Measurements from ENCODE around the gene WNK2.
"Not testable (repeated sequence)": the region's sequence is repeated elsewhere in the genome, so short reads cannot be mapped to it uniquely, and the experiment has no call there.

Gene WNK2

DNA sequence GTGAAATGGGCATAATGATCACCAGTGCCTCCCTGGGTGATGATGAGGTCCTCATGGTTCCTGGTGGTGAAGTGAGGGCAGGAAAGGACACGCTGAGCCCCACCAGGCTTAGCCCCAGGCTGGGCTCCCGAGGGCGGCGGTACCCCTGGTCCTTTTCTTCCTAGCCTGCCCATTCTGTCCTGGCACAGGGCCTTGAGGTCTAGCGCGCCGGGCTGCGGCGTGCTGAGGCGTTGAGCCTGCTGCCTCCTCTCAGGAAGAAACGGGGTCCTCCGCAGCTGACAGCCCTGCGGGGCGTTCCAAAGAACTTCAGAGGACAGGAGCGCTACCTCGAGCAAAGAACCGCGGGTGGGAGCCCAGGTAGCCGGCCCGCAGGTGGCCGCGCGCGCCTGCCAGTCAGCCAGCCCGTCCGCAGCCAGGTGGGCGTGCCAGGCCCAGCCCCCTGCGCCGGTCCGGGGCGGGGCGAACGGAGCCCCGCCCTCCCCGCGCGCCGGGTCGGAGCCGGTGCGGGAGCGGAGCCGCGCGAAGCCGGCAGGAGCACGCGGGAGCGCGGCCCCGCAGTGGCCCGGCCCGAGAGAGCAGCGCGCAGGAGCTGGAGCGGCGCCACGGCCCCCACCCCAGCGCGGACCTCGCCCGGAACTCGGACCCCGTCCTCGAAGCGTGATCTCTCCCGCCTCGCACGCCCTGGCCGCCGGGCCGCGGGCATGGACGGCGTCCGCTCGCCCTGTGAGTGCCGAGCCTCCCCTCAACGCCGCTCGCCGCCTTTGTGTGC is at the start of gene WNK2:
WNK2 (plus strand) TSS at position 477 of the 769 bp plus-strand sequence. CDS start 791 bp downstream, outside the sequence.
- DNase-seq (ENCODE audit: low spot score) (peak; percentile 90), FAIRE-seq (peak; percentile 46)

DNA sequence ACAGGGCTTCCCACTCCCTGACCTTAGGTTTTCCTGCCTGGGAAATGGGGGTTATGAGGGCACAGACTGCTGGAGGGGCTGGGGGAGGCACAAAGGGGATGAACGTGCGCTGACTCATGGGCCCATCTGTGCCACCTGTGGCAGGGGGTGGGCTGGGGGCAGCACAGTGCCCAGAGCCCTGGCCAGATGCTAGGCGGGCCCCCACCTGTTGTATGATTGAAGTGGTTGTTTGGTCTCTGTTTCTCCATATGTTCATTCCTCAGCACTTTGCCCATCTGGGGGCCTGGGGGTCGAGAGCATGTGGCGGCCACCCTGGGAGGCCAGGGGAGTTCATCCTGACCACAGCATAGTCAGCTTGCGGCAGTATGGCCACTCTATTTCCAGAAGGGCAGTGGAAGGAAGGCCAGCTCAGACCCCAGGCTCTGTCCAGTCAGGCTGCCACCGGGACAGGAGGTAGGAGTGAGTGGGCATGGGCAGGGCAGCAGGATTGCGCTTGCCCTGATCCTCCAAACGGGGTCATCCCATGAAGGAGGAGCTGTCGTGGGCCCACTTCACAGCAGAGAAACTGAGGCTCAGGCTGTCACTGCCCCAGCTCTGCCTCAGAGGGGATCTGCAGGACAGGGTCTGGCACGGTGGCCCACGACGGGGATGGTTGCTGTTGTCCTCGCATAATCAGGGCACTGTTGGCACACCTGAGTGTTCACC is 49.0 kb upstream of the WNK2 start:
- FAIRE-seq (no peak), DNase-seq (ENCODE audit: low spot score) (peak; percentile 30)

DNA sequence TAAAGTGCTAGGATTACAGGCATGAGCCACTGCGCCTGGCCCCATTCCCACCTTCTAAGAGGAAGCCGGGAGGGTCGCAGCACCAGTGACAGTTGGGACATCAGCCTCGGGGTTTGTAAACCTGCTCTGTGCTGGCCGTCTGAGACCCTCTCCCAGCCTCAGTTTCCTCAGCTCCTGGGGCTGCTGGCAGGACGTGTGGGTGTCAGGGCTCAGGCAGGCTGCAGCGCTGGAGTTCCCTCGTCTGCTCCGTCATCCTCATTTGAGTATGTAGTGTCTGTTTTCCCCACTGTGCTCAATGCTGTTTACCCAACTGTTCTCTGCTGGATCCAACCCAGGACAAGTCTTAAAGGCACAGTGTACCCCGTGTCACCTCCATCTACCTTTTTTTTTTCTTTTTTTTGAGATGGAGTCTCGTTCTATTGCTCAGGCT is 47.9 kb upstream of the WNK2 start:
- no peak for FAIRE-seq
- DNase-seq (ENCODE audit: low spot score), result no peak

DNA sequence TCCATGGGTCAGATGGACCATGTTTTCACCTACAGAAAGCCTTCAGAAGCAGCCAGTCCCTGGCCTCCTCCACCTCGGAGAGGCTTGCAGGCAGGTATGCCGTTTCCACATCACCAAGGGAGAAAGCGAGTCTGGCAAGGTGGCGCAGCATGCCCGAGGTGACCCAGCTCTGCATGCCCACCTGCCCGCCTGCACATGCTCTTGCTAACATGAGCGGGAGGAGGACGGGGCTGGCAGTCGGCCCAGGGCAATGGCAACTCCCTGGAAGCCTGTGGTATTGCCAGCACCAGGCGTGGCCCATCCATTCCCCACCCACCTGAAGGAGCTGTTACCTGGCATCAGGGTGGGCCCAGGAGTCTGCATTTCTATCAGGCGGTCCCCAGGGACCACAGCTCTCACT is 46.6 kb upstream of the WNK2 start:
- FAIRE-seq (no peak), DNase-seq (ENCODE audit: low spot score) (no peak)

DNA sequence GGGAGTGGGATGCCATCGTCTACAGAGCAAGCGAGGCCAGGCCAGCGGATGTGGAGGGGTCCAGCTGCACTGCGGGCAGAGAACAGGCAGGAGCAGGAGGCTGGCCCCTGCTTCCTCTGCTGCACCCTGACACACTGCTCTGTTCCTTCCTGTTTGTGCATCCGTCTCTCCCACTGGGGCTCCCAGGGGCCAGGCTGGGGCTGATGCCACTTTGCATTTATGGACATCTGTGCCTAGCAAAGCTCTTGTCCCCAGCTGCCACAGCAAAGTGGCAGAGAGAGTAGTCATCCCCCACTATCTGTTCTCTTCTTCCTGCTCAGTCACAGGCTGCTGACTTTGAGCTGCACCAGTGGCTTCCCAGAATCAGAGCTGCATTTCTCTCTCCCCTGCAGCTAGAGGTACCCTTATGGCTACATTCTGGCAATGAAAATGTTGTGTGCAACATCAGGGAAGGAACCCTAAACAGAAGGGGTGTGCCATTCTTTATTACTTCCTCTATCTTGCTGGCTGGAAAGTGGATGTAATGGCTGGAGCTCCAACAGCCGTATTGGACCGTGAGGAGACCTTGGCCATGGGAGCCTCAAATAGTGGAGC is 45.7 kb upstream of the WNK2 start:
- DNase-seq (ENCODE audit: low spot score), result no peak
- no peak for FAIRE-seq

DNA sequence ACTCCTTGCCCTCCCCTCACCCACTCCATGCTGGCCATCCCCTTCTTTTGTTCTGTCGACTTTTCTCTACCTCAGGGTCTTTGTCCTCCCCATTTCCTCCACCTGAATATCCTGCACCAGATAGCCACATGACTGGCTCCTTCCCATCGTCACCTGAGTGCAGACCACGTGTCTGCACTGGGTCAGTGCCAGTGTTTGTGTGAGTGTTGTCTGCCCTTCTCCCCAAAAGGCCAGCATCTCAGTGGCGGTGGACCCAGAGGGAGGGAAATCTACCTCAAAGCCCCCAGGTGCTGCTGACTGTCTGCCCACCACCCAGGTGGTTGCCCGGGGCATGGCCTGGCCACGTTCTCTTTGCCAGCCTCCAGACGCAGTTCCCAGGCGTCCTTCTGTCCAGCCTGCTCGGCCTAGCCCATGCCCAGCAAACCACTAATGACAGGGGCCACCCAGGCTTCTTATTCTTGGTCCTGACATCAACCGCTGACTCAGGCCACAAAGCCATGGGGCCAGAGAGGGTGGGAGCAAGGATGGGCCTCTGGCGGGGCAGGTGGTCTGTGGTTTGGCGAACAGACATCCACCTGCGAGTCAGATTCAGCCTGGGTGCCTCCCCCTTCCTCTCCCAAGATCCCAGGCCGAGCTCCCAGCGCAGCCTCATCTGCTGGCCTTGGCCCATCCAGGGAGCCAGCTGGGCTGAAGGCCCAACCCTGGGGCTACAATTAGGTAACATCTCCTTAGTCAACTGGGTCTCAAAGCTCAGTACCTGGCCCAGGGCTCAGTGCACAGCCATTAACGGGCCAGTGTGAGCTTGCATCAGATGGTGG is 44.4 kb upstream of the WNK2 start:
- FAIRE-seq (no peak), DNase-seq (ENCODE audit: low spot score) (no peak)

DNA sequence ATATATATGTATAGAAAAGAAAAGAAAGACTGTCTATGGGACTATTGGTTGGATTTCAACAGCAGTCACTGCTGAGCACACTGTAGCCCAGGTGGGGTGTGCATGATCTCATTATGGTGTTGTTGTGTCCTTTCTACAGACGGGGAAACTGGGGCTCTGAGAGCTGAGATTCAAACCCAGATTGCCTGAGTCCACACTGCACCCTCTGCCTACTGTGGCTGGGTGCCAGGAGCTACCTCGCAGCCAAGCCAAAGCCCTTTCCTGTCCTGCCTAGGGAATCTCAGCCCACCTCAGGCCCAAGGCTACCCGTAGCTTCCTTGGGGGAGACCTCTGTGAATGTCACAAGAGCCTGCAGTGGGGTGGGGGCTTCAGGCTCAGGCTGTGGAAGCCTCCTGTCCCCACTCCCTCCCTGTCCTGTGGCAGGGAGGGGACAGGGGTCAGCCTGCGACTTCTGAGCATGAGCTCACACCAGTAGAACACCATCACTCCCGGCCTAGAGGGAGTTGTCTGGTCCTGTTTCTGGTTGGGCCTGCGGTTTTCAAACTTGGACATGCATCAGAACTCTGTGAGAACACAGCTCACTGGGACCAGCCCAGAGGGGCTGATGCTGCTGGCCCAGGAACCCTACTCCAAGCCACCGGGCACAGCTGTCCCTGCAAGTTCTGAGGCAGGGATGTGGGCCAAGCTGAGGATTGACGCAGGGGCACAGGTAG is 42.0 kb upstream of the WNK2 start:
- no peak for DNase-seq (ENCODE audit: low spot score)
- FAIRE-seq, result no peak

DNA sequence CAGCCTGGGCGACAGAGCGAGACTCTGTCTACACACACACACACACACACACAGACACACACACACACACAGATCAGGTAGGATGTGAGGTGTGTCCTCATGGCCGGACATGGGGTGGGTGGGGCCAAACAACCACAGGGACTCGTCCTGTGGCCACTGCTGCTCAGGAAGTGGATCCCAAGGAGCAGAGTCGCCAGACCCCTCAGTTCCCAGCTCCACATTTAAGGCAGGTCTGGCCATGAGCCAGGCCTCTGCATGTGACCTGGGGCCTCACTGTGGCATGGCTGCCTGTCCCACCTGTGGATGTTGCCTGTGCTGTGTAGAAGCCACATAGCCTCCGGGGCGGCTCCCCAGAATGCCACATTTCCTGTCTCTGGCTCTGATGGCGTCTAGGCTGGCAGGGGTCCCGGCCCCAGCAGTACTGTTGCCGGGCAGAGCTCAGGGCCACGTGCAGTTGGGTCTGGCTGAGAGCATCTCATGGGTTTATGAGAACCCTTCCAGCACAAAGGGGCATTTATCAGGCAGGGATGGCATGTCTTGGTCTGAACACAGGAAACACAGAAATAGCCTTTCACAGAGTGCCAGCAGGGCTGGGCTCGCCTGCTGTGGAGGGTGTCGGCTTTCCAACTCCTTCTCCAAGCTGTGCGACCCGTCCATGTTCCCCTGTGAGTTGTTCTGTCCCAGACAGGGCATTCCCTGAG is 40.0 kb upstream of the WNK2 start:
- DNase-seq (ENCODE audit: low spot score) (peak; percentile 57), FAIRE-seq (peak; percentile 62)

DNA sequence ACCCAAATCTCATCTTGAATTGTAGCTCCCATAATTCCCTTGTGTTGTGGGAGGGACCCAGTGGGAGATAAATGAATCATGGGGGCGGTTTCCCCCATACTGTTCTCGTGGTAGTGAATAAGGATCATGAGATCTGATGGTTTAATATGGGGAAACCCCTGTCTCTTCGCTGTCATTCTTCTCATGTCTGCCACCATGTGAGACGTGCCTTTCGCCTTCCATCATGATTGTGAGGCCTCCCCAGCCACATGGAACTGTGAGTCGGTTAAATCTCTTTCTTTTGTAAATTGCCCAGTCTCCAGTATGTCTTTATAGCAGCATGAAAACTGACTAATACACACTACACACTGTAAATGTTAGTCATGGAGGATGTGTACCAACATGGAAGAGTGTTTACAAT is 37.2 kb upstream of the WNK2 start:
- not testable (repeated sequence) for FAIRE-seq; DNase-seq (ENCODE audit: low spot score)

DNA sequence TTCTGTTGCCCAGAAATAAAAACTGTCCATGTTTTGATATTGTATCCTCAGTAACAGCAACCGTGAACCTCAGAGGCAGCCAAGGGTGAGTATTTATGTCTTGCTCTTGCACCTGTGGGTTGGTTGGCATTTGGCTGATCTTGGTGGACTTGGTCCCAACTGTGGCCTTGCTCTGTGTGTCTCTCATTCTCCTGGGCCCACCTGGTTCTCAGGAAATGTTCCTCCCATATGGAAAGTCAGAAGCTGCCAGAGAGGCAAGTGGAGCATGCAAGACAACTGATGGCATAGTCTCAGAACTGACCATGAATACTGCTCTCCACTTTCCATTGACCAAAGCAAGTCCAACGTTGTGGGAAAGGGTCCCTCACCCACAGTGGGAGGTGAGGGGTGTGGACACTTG is 36.3 kb upstream of the WNK2 start:
- FAIRE-seq, result no peak
- no peak for DNase-seq (ENCODE audit: low spot score)

DNA sequence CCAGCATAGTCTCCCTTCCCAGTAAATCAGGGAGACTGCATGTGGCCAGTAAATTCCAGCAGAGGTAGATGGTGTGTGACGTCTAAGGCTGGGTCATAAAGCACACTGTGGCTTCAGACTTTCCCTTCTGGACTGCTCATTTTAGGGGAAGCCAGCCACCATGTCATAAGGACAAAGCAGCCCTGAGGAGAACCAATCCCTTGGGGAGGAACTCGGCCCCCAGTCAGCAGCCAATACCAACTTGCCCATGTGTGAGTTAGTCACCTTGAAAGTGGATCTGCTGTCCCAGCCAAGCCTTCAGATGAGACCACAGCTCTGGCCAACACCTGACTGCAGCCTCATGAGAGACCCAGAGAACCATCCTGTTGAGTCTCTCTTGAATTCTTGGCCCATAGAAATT is 35.2 kb upstream of the WNK2 start:
- FAIRE-seq, result no peak

DNA sequence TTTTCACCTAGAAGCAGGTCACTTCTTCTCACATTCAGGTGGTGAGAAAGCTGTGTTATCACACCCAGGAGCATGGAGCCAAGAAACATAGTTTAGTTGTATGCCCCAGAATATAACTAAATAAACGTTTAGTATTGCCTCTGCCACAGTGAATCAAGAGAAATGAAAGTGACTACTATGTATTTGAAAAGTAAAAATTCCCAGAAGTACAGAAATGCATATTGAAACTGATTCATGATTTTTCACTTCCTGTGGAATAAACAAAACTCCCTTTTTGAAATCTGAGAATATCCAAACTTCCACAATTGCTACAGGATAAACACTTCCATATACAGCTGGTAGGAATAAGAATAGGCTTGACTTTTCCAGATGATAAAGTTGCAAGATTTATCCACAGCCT is 34.6 kb upstream of the WNK2 start:
- DNase-seq (ENCODE audit: low spot score) (no peak), FAIRE-seq (no peak)

More for the DNA sequence above, 35.2 kb upstream of the WNK2 start:
- no peak for DNase-seq (ENCODE audit: low spot score)

DNA sequence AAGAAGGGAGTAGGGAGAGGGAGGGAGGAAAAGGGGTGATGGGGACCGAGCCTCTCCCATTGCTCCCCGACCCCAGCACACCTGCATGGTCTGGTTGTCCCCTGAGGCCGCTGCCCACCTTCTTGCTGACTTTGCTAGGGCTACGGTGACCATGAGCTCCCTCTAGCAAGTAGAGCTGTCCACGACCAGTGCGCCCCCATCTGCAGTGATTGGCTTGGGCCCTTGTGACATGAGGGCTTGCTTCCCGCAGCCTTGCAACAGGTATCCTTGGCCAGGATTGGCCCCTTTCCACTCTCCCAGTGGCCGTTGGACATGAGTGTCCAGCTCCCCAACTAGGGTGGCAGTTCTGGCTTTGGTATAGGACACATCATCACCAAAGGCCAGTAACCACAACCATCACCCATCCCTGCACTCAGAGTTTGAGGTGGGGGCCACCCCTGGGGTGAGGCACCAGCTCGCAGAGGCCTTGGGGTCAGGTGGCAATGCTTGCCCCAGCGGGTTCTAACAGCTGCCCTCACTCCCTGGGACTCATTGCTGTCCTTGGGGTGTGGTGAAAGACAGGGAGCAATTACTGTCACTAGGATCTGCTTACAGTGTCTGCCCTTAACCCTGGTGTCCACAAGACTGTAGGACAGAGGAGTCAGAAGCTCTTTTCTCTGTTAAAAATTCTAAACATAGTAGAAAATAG is 32.7 kb upstream of the WNK2 start:
- FAIRE-seq, result no peak
- no peak for DNase-seq (ENCODE audit: low spot score)

DNA sequence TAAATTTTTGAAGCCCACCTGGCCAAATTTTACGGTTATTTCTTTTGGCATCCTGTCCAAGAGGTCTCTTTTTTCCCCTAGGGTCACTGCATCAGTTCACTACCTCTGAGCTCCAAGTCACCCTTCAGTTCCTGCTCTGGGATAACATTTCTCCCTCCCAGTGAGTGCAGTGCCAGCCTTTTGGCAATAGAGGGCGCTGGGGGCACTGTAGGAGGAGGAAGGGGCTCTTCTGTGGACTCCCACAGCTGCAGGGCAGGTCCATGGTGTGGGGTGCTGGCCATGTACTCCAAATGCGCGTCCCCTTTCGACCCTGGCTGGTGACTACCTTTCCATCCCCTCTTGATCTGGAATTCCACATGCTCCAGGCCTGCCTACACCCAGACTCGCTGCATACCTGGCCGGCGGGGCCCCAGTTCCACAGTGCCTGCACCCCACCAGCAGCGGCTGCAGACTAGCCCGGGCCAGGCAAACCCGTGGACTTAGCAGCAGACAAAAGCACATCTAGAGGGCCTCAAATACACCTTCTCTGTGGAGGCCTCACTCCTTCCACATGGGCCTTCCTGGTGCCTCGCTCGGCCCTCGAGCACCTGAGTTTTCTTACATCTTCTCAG is 29.5 kb upstream of the WNK2 start:
- FAIRE-seq, result no peak
- DNase-seq (ENCODE audit: low spot score), result peak; percentile 68

DNA sequence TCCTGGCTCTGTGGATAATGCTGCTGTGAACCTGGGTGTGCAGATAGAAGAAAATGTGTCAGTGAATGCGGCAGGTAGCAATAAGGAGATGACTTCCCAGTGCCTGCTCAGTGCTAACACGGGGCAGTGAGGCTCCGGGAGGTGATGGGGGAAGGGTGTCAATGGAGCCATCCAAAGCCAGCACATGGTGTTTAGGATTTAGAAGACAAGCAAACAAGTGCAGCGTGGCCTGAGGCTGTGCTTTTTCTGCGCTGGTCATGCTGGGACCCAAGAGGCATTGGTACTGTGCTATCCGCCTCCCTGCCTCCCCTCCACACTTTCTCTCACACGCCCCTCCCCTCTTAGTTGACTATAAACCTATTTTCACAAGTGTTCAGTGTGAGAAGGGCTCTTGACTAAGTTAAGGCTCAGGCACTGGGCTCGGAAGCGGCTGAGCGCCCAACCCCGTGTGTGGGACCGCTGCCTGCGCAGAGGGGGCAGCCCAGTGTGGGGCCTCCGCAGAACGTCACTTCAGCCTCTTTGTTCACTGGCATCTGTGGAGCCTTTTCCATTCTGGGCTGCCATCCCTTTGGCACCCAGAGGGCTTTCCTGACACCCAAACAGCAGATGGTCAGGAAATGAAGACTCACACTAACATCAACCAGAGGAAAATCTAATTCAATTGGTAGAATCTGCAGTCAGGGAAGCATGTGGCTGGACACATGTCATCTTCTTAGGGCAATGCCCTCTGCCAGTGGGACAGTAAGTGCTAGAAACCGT is 28.0 kb upstream of the WNK2 start:
- DNase-seq (ENCODE audit: low spot score) (no peak), FAIRE-seq (no peak)

DNA sequence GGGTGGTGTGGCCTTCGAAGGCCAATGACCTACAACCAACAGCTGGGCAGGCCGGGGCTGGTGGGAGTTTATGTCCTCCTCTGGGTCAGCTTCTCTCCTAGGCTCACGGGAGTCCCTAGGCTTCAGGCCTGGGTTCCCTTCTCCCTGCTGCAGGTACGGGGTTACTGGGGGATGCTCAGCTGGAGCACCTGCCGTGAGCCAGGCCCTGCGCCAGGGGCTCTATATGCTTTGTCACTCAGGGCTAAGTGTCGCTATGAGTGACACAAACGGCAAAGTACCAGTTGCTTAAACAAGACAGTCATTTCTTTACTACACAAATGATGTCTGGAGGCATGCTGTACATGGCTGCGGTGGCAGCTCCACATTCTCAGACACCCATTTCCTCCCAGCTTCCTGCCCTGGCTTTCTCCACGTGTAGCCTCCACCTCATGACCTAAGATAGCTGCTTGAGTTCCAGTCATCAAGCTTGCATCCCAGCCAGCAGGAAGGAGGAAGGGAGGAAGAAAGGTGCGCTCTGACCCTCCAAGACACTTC is 27.4 kb upstream of the WNK2 start:
- FAIRE-seq, result no peak
- no peak for DNase-seq (ENCODE audit: low spot score)

DNA sequence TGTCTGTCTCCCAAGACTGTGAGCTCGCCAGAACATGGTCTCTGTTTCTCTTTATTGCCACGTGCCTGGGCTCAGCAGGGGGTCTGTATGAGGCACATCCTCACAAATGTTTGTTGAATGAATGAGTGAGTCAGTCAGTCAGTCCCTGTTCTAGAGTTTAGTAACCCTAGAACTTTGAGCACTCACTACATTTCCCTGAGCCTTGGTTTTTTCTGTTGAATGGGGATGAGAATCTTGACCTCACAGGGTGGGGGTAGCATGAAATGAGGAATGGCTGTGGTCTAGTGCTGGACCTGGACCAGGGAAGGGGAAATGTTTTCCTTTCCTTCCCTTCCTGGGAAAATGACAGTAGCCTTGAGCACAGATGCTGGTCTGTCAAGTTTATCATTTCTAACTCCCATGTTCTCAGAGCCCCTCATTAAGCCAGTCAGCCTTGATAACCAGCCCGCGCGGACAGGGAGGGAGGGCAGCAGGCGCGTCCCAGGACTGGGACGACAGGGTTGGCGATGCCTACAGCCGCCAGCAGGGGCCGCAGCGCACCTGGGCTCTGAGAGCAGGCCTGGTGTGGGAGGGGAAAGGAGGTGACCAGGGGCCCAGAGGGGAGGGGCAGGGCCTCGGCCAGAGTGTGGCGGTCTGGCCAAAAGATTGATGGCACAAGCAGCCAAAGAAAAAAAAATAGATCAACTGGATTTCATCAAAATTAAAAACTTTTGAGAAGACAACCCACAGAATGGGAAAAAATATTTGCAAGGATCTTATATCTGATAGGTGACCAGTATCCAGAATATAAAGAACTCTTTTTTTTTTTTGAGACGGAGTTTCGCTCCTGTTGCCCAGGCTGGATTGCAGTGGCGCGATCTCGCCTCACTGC is 24.1 kb upstream of the WNK2 start:
- peak; percentile 50 for FAIRE-seq
- peak; percentile 91 for DNase-seq (ENCODE audit: low spot score)

Measured in urothelium cell line (cell line).